ENCODE data around the gene DIP2C.
A peak's percentile ranks its signal among the peaks of the same experiment; 100 is the strongest.
"Not testable (repeated sequence)": the region's sequence is repeated elsewhere in the genome, so short reads cannot be mapped to it uniquely, and the experiment has no call there.

The DIP2C gene

GRCh38 chr10:634256-634655, 55.2 kb downstream of the DIP2C start:
- H3K9ac ChIP-seq (ENCODE audit: low read length in 2 of 2): peak overlapping the region; percentile 36 to 68
- H3K27me3 ChIP-seq (ENCODE audit: control insufficient read depth in 1 of 2, insufficient read depth in 2 of 2, low read length in 2 of 2): no peaks in the 10 kb centered on the region
- no peaks in the 10 kb centered on the region for H3K9me3 ChIP-seq (ENCODE audit: control insufficient read depth in 2 of 2, low read length in 2 of 2)
- no peaks in the 10 kb centered on the region for H3K36me3 ChIP-seq (ENCODE audit: control insufficient read depth in 2 of 2, insufficient read depth in 2 of 2, low read length in 2 of 2)
- peaks cover 40% of the 10 kb centered on the region for H3K4me1 ChIP-seq (ENCODE audit: control insufficient read depth, insufficient read depth, low read length)
- H3K27ac ChIP-seq (ENCODE audit: low read length): peak overlapping the region; percentile 88
- peak overlapping the region in 1 of 2 donors; percentile 67 for H3K4me3 ChIP-seq (ENCODE audit: low read length in 2 of 2)

GRCh38 chr10:633279-634245, 55.9 kb downstream of the DIP2C start:
- H3K27me3 ChIP-seq (ENCODE audit: control insufficient read depth in 1 of 2, insufficient read depth in 2 of 2, low read length in 2 of 2): no peaks in the 10 kb centered on the region
- H3K36me3 ChIP-seq (ENCODE audit: control insufficient read depth in 2 of 2, insufficient read depth in 2 of 2, low read length in 2 of 2): no peaks in the 10 kb centered on the region
- H3K4me1 ChIP-seq (ENCODE audit: control insufficient read depth, insufficient read depth, low read length): peaks cover 40% of the 10 kb centered on the region
- peak overlapping the region; percentile 37 to 67 for H3K4me3 ChIP-seq (ENCODE audit: low read length in 2 of 2)
- H3K27ac ChIP-seq (ENCODE audit: low read length): peak overlapping the region; percentile 88
- peak overlapping the region; percentile 36 to 68 for H3K9ac ChIP-seq (ENCODE audit: low read length in 2 of 2)
- H3K9me3 ChIP-seq (ENCODE audit: control insufficient read depth in 2 of 2, low read length in 2 of 2): no peaks in the 10 kb centered on the region

GRCh38 chr10:632807-633177, 56.7 kb downstream of the DIP2C start:
- H3K9me3 ChIP-seq (ENCODE audit: control insufficient read depth in 2 of 2, low read length in 2 of 2); H3K36me3 ChIP-seq (ENCODE audit: control insufficient read depth in 2 of 2, insufficient read depth in 2 of 2, low read length in 2 of 2); H3K27me3 ChIP-seq (ENCODE audit: control insufficient read depth in 1 of 2, insufficient read depth in 2 of 2, low read length in 2 of 2): not testable (repeated sequence)
- peak overlapping the region in 1 of 2 donors; percentile 67 for H3K4me3 ChIP-seq (ENCODE audit: low read length in 2 of 2)
- H3K4me1 ChIP-seq (ENCODE audit: control insufficient read depth, insufficient read depth, low read length): peaks cover 36% of the 10 kb centered on the region
- peak overlapping the region; percentile 88 for H3K27ac ChIP-seq (ENCODE audit: low read length)
- peak overlapping the region in 1 of 2 donors; percentile 36 for H3K9ac ChIP-seq (ENCODE audit: low read length in 2 of 2)

GRCh38 chr10:632155-632806, 57.2 kb downstream of the DIP2C start:
- not testable (repeated sequence) for H3K9me3 ChIP-seq (ENCODE audit: control insufficient read depth in 2 of 2, low read length in 2 of 2); H3K4me3 ChIP-seq (ENCODE audit: low read length in 2 of 2); H3K36me3 ChIP-seq (ENCODE audit: control insufficient read depth in 2 of 2, insufficient read depth in 2 of 2, low read length in 2 of 2); H3K9ac ChIP-seq (ENCODE audit: low read length in 2 of 2); H3K27ac ChIP-seq (ENCODE audit: low read length); H3K27me3 ChIP-seq (ENCODE audit: control insufficient read depth in 1 of 2, insufficient read depth in 2 of 2, low read length in 2 of 2)
- peaks cover 34% of the 10 kb centered on the region for H3K4me1 ChIP-seq (ENCODE audit: control insufficient read depth, insufficient read depth, low read length)

- H3K36me3 ChIP-seq (ENCODE audit: control insufficient read depth in 2 of 2, insufficient read depth in 2 of 2, low read length in 2 of 2): peaks cover 0 to 3% of the 10 kb centered on the region in 2 donors
- peaks cover 36% of the 10 kb centered on the region for H3K4me1 ChIP-seq (ENCODE audit: control insufficient read depth, insufficient read depth, low read length)
- H3K9me3 ChIP-seq (ENCODE audit: control insufficient read depth in 2 of 2, low read length in 2 of 2): no peaks in the 10 kb centered on the region
- no peaks in the 10 kb centered on the region for H3K27me3 ChIP-seq (ENCODE audit: control insufficient read depth in 1 of 2, insufficient read depth in 2 of 2, low read length in 2 of 2)
- H3K9ac ChIP-seq (ENCODE audit: low read length in 2 of 2): no peak overlapping the region
- no peak overlapping the region for H3K27ac ChIP-seq (ENCODE audit: low read length)
- H3K4me3 ChIP-seq (ENCODE audit: low read length in 2 of 2): no peak overlapping the region
These were observed 58.2 kb downstream of the DIP2C start for GRCh38 chr10:631266-631665.

- Histone ChIP-seq H3K4me1 (ENCODE audit: control insufficient read depth, insufficient read depth, low read length) (peaks cover 40% of the 10 kb centered on the region), H3K9ac (ENCODE audit: low read length in 2 of 2) (no peak overlapping the region), H3K27ac (ENCODE audit: low read length) (no peak overlapping the region), H3K4me3 (ENCODE audit: low read length in 2 of 2) (no peak overlapping the region), H3K9me3 (ENCODE audit: control insufficient read depth in 2 of 2, low read length in 2 of 2) (no peaks in the 10 kb centered on the region), H3K27me3 (ENCODE audit: control insufficient read depth in 1 of 2, insufficient read depth in 2 of 2, low read length in 2 of 2) (no peaks in the 10 kb centered on the region), H3K36me3 (ENCODE audit: control insufficient read depth in 2 of 2, insufficient read depth in 2 of 2, low read length in 2 of 2) (peaks cover 0 to 3% of the 10 kb centered on the region in 2 donors)
These were observed 58.8 kb downstream of the DIP2C start for GRCh38 chr10:630581-631073.

- H3K4me3 ChIP-seq (ENCODE audit: low read length in 2 of 2): no peak overlapping the region
- H3K9ac ChIP-seq (ENCODE audit: low read length in 2 of 2): no peak overlapping the region
- H3K4me1 ChIP-seq (ENCODE audit: control insufficient read depth, insufficient read depth, low read length): peaks cover 41% of the 10 kb centered on the region
These were observed 60.1 kb downstream of the DIP2C start for GRCh38 chr10:629186-629998.

GRCh38 chr10:628386-629045, 61.0 kb downstream of the DIP2C start:
- Histone ChIP-seq H3K27ac (ENCODE audit: low read length) (no peak overlapping the region), H3K4me3 (ENCODE audit: low read length in 2 of 2) (no peak overlapping the region), H3K27me3 (ENCODE audit: control insufficient read depth in 1 of 2, insufficient read depth in 2 of 2, low read length in 2 of 2) (no peaks in the 10 kb centered on the region), H3K9ac (ENCODE audit: low read length in 2 of 2) (no peak overlapping the region), H3K4me1 (ENCODE audit: control insufficient read depth, insufficient read depth, low read length) (peaks cover 38% of the 10 kb centered on the region), H3K9me3 (ENCODE audit: control insufficient read depth in 2 of 2, low read length in 2 of 2) (no peaks in the 10 kb centered on the region), H3K36me3 (ENCODE audit: control insufficient read depth in 2 of 2, insufficient read depth in 2 of 2, low read length in 2 of 2) (peaks cover 0 to 3% of the 10 kb centered on the region in 2 donors)

More at GRCh38 chr10:629186-629998, 60.1 kb downstream of the DIP2C start:
- H3K36me3 ChIP-seq (ENCODE audit: control insufficient read depth in 2 of 2, insufficient read depth in 2 of 2, low read length in 2 of 2): peaks cover 0 to 3% of the 10 kb centered on the region in 2 donors
- H3K27me3 ChIP-seq (ENCODE audit: control insufficient read depth in 1 of 2, insufficient read depth in 2 of 2, low read length in 2 of 2): no peaks in the 10 kb centered on the region
- no peak overlapping the region for H3K27ac ChIP-seq (ENCODE audit: low read length)
- no peaks in the 10 kb centered on the region for H3K9me3 ChIP-seq (ENCODE audit: control insufficient read depth in 2 of 2, low read length in 2 of 2)

- H3K9me3 ChIP-seq (ENCODE audit: control insufficient read depth in 2 of 2, low read length in 2 of 2): no peaks in the 10 kb centered on the region
- H3K27ac ChIP-seq (ENCODE audit: low read length): peak overlapping the region; percentile 31
- no peak overlapping the region for H3K9ac ChIP-seq (ENCODE audit: low read length in 2 of 2)
- H3K36me3 ChIP-seq (ENCODE audit: control insufficient read depth in 2 of 2, insufficient read depth in 2 of 2, low read length in 2 of 2): peaks cover 0 to 3% of the 10 kb centered on the region in 2 donors
- H3K27me3 ChIP-seq (ENCODE audit: control insufficient read depth in 1 of 2, insufficient read depth in 2 of 2, low read length in 2 of 2): no peaks in the 10 kb centered on the region
- H3K4me1 ChIP-seq (ENCODE audit: control insufficient read depth, insufficient read depth, low read length): peaks cover 39% of the 10 kb centered on the region
- H3K4me3 ChIP-seq (ENCODE audit: low read length in 2 of 2): no peak overlapping the region
These were observed 62.2 kb downstream of the DIP2C start for GRCh38 chr10:627032-627992.
